ENCODE results near the gene LHFPL4.
"Not testable (repeated sequence)": the region's sequence is repeated elsewhere in the genome, so short reads cannot be mapped to it uniquely, and the experiment has no call there.

Gene LHFPL4

DNA sequence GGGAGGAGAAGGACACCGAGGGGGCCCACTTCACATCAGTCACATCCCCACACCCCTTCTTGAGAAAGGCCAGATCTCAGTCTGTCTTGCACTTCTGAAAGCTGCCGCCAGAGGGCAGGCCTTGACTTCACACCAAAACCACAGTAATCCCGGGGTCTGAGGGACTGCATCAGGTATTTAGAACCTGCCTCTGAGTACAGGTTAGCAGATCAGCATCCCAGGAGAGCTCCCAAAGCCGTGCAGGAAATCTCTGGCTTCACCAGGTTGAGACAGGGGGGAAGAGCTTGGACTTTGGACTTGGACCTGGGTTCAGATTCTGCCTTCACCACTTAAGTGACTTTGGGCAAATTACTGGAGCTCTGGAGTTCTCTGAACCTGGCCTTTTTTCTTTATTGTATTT, 50.3 kb downstream of the LHFPL4 start:
- Mint-ChIP-seq H3K4me1 (peaks cover 18% of the 10 kb centered on the region), H3K36me3 (no peaks in the 10 kb centered on the region), H3K27ac (no peak overlapping the region), H3K4me3 (no peak overlapping the region), H3K9me3 (no peaks in the 10 kb centered on the region)
- peak; percentile 61 to 86 for DNase-seq (ENCODE audit: low spot score in 2 of 2)
- ATAC-seq = peak; percentile 52

DNA sequence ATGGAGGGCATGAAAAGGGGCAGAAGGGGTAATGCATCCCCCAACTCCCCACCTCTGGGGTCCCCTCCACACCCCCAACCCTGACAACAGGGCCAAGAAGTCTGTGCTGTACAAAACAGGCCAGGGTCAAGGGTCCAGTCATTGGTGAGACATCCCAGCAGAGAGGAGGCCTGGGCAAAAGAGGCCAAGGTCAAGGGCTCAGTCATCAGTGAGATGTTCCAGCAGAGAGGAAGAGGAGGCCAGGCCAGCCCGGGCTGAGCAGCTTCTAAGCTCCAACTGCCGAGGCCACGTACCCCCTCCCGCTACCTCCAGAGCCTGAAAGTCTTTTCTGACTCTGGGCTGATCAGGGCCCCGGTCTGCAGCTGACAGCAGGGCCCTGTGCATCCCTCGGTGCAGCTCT, 52.4 kb downstream of the LHFPL4 start:
- Mint-ChIP-seq H3K27ac (no peak overlapping the region), H3K4me3 (no peak overlapping the region), H3K36me3 (no peaks in the 10 kb centered on the region), H3K4me1 (peaks cover 18% of the 10 kb centered on the region), H3K9me3 (no peaks in the 10 kb centered on the region)
- DNase-seq (ENCODE audit: low spot score in 2 of 2) = no peak
- ATAC-seq = no peak

DNA sequence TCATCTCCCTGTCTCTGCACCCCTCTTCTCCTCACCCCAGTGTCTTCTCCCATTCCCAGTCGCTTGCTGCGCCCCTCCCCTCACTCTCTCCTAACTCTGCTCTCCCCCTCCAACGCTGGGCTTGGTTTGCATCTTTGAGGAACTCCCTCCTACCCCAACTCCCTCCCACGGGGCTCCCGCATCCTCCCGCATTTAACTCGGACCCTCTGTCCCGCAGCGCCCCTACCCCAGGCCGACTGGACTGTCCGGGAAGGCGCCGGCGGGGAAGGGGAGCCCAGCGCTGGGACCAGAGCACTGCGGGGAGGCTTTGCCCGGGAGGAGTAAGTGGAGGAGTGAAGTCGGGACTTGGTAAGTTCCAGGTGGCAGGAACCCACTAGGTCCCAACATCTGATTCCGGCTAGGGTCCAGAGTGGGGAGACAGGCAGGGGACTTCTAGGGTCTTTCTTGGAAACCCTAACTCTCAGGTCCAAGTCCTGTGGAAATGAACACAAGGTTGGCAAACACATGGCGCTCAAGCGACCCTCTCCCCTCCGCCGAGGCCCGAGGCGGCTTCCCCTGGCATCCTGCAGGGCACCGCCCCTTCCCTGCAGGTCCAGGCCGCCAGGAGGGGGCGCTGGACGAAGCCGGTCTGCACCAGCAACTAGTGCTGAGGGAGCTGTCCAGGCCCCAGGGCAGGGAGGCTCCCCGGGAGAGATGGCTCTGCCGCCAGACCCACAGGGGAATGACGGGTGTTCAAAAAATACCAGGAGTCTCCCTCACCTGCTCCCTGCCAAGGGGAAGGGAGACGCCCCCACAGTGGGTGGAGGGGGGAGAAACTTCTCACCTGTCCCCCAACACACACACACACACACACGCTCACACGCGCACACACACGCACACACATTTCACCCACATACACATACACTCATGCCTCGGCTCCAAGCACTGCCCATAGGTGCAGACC, 53.2 kb downstream of the LHFPL4 start:
- DNase-seq (ENCODE audit: low spot score in 2 of 2) = peak; percentile 72 to 85
- H3K36me3 Mint-ChIP-seq = no peaks in the 10 kb centered on the region
- H3K4me3 Mint-ChIP-seq = no peak overlapping the region
- peaks cover 18% of the 10 kb centered on the region for H3K4me1 Mint-ChIP-seq
- peak; percentile 82 for ATAC-seq
- no peaks in the 10 kb centered on the region for H3K9me3 Mint-ChIP-seq
- H3K27ac Mint-ChIP-seq = no peak overlapping the region

DNA sequence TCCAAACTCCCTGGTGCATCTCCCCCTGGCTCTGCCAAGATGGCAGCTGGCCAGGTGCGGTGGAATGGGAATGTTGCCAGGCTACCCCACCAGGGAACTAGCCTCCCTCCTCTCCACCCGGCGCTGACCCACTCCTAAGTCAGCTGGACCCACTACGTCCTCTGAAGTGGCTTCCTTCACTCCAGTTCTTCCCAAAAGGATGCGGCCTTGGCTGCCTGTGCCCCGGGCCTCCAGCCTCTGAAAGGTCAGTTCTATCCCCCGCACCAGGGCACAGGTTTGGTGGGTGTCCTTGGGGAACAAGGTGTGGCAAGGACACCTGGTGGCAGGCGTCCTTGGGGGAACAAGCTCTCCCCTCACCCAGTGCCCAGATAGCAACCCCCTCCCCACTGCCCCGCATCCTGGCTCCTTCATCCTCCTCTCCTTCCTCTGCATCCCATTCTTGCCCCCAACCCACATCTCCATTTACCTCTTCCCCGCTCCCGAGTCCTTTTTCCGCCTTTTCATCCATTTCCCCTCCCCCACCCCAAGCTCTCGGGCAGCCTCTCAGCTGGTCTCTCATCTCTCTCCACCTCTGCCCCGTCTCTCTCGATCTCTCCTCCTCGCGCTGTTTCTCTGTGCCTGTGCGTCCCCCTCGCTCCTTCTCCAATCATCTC, 54.0 kb downstream of the LHFPL4 start:
- H3K4me1 Mint-ChIP-seq = peaks cover 18% of the 10 kb centered on the region
- no peak overlapping the region for H3K4me3 Mint-ChIP-seq
- no peaks in the 10 kb centered on the region for H3K9me3 Mint-ChIP-seq
- H3K36me3 Mint-ChIP-seq = no peaks in the 10 kb centered on the region
- ATAC-seq (no peak), DNase-seq (ENCODE audit: low spot score in 2 of 2) (no peak)
- no peak overlapping the region for H3K27ac Mint-ChIP-seq

DNA sequence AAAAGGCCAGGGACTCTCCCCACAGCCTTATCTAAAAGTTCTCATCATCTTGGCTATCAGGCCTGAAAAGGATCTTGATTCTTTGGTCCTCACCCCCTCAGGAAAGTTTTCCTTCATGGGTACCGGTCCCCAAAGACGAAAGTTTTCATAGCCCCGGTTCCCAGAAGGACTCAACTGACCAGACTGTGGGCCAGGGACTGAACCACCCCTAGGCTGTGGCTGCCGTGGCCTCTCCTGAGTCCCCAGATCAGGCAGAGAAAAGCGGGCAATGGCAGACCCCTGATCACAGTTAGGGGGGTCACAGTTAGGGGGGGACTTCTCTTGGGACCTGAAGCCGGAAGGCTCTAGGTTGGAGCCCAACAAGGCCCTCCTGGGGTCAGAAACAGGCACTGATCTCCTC, 54.8 kb downstream of the LHFPL4 start:
- H3K36me3 Mint-ChIP-seq = no peaks in the 10 kb centered on the region
- ATAC-seq (no peak), DNase-seq (ENCODE audit: low spot score in 2 of 2) (no peak)
- no peak overlapping the region for H3K27ac Mint-ChIP-seq
- H3K9me3 Mint-ChIP-seq = no peaks in the 10 kb centered on the region
- peaks cover 18% of the 10 kb centered on the region for H3K4me1 Mint-ChIP-seq
- no peak overlapping the region for H3K4me3 Mint-ChIP-seq

DNA sequence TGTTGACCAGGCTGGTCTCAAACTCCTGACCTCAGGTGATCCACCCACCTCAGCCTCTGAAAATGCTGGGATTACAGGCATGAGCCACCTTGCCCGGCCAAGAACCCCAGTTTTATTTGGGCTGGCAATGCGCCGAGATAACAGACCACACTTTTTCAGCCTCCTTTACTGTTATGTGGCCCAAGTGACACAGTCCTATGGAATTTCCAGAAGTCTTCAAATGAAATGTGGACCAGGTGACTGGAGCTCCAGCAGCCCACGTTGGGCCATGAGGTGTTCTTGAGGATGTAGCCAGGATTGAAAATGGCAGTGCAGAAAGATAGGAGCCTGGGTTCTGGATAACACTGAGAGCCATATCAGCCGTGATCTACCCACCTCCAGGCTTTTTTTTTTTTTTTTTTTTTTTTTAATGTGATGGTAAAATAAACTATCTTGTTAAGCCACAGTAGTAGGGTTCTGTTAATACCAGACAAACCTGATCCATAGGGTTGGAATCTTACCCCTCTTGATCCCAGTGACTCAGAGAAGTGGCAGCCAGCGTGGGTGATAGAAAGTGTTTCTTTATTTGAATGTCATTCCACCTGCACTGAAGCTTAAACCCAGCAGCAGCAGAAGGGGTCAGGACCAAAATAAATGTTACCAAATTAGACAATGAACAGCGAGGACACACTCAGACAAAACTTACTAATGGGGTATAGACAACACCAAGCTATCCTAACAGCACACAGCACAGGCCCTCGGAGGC, 55.6 kb downstream of the LHFPL4 start:
- Mint-ChIP-seq H3K36me3 (no peaks in the 10 kb centered on the region), H3K27ac (no peak overlapping the region)

DNA sequence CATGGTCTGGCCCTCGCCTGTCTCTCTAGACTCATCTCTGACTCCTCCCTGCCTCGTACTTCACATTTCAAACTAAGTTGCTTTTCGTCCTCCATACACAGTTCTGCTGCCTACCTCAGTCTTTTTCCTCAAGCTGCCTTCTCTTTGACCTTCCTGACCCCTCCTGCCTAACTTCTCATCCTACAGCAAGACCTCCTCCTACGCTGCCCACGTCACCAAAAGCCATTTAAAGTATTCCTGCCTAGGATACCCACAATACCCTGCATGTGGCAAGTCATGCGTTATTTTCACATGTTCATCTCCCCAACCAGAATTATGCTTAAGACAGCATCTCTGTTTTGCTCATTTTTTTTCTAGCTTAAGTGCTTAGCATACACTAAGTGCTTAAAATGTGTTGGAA, 56.7 kb downstream of the LHFPL4 start:
- Mint-ChIP-seq H3K36me3 (no peaks in the 10 kb centered on the region), H3K4me3 (no peak overlapping the region), H3K27ac (no peak overlapping the region), H3K4me1 (peaks cover 18% of the 10 kb centered on the region), H3K9me3 (no peaks in the 10 kb centered on the region)
- ATAC-seq (no peak), DNase-seq (ENCODE audit: low spot score in 2 of 2) (no peak)

More for the DNA sequence above, 55.6 kb downstream of the LHFPL4 start:
- ATAC-seq (no peak), DNase-seq (ENCODE audit: low spot score in 2 of 2) (no peak)
- H3K9me3 Mint-ChIP-seq = no peaks in the 10 kb centered on the region
- H3K4me3 Mint-ChIP-seq = no peak overlapping the region
- peaks cover 18% of the 10 kb centered on the region for H3K4me1 Mint-ChIP-seq

DNA sequence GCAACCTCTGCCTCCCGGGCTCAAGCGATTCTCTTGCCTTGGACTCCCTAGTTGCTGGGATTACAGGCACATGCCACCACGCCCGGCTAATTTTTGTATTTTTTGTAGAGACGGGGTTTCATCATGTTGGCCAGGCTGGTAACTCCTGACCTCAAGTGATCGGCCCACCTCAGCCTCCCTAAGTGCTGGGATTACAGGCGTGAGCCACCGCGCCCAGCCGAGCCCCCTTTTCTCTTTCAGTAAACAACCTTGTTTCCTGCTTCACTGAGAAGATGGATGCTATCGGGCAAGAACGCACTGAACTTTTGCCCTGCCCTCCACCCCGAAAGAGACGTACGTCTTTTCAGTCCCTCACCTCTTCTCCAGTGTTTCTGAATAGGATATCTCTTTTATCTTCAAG, 59.6 kb downstream of the LHFPL4 start:
- H3K36me3 Mint-ChIP-seq; H3K9me3 Mint-ChIP-seq; DNase-seq (ENCODE audit: low spot score in 2 of 2); ATAC-seq; H3K4me1 Mint-ChIP-seq; H3K27ac Mint-ChIP-seq; H3K4me3 Mint-ChIP-seq: not testable (repeated sequence)

DNA sequence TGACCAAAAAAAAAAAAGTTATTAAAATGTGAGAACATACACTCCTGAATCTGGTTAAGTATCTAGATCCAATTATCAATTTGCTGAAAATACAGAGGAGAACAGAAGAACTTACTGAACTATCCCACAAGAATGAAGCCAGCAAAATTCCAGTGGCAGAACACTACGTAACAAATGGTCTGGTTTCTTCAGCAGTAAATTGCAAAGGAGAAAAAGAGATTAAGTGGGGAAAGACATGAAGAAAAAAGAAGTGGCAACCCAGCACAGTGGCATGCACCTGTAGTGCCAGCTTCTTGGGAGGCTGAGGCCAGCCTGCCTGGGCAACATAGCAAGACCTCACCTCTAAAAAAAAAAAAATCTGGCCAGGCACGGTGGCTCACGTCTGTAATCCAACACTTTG, 62.1 kb downstream of the LHFPL4 start:
- H3K4me1 Mint-ChIP-seq = no peaks in the 10 kb centered on the region
- peak overlapping the region; percentile 27 for H3K27ac Mint-ChIP-seq
- DNase-seq (ENCODE audit: low spot score in 2 of 2) (no peak), ATAC-seq (no peak)
- no peaks in the 10 kb centered on the region for H3K36me3 Mint-ChIP-seq
- no peak overlapping the region for H3K4me3 Mint-ChIP-seq
- H3K9me3 Mint-ChIP-seq = peaks cover 4% of the 10 kb centered on the region

DNA sequence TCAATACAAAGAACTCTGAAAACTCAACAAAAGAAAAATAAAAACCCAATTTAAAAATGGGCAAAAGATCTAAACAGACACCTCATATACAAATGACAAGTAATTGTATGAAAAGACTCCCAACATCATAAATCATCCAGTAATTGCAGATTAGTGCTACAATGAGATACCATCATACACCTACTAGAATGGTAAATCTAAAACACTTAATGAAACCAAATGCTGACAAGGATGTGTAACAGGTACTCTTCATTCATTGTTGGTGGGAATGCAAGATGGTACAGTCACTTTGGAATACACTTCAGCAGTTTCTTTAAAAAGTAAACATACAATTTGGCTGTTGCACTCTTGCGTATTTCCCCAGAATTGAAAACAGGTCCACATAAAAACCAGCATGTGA, 68.4 kb downstream of the LHFPL4 start:
- DNase-seq (ENCODE audit: low spot score in 2 of 2) (no peak), ATAC-seq (no peak)
- Mint-ChIP-seq H3K9me3 (peaks cover 4% of the 10 kb centered on the region), H3K4me1 (no peaks in the 10 kb centered on the region), H3K27ac (no peak overlapping the region), H3K4me3 (no peak overlapping the region), H3K36me3 (peaks cover 51% of the 10 kb centered on the region)

DNA sequence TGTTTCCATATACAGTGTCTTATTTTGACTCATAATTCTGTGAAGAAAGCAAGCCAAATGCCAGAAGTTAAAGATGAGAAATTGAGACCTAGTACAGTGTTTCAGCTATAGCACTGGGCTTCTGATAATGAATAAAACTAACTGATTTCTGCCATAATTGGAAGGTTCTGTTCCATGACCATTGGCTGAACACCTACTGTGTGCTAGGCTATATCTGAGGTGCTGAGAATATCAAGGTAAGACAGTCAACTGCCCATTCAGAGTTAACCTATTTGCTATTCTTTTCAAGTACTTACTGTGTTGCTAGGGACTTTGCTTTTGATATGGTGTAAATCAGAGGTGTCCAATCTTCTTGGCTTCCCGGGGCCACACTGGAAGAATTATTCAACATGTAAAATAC, 73.4 kb downstream of the LHFPL4 start:
- DNase-seq (ENCODE audit: low spot score in 2 of 2) (peak in 1 of 2 donors; percentile 15), ATAC-seq (no peak)
- Mint-ChIP-seq H3K27ac (no peak overlapping the region), H3K4me1 (peaks cover 5% of the 10 kb centered on the region), H3K9me3 (no peaks in the 10 kb centered on the region), H3K36me3 (peaks cover 94% of the 10 kb centered on the region), H3K4me3 (no peak overlapping the region)

DNA sequence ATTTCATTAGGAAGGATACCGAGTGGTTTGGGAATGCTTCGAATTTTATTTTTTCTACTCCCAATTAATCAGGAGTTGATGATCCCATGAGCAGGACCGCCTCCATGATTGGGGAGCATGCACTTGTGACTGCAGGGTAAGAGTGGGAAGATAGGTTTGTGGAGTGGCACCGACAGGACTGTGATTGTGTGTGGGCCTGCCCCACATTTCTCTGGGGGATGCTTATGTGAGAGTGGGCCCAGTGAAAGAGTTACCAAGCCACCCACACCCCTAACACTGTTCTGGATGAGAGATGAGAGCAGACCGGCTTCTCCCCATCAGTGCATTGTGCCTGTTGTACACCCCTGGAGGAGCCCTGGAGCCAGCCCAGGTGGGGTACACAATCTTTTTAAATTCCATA, 76.7 kb downstream of the LHFPL4 start:
- Mint-ChIP-seq H3K27ac (no peak overlapping the region), H3K9me3 (no peaks in the 10 kb centered on the region), H3K36me3 (peaks cover 99% of the 10 kb centered on the region), H3K4me1 (peaks cover 5% of the 10 kb centered on the region), H3K4me3 (no peak overlapping the region)
- ATAC-seq (no peak), DNase-seq (ENCODE audit: low spot score in 2 of 2) (no peak)

DNA sequence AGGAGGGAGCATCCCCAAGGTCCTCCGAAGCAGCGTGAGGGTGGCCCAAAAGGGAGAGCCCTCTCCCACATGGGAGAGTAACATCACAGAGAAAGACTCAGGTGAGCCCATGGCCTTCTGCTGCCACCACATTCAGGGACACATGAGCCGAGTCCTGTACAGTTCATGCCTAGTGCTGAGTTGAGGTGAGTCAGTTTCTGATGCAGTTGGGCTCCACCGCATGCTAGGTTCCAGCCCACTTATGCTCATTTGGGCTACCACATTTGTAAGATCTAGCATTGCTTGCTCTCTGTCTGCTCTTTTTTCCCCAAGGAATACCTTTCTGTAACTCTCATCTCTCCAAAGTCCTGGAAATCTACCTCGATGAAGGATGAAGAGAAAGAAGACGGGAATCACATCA, 79.1 kb downstream of the LHFPL4 start:
- no peak for ATAC-seq
- no peak for DNase-seq (ENCODE audit: low spot score in 2 of 2)
- Mint-ChIP-seq H3K4me3 (no peak overlapping the region), H3K4me1 (peaks cover 5% of the 10 kb centered on the region), H3K36me3 (peaks cover 100% of the 10 kb centered on the region), H3K9me3 (no peaks in the 10 kb centered on the region), H3K27ac (no peak overlapping the region)

DNA sequence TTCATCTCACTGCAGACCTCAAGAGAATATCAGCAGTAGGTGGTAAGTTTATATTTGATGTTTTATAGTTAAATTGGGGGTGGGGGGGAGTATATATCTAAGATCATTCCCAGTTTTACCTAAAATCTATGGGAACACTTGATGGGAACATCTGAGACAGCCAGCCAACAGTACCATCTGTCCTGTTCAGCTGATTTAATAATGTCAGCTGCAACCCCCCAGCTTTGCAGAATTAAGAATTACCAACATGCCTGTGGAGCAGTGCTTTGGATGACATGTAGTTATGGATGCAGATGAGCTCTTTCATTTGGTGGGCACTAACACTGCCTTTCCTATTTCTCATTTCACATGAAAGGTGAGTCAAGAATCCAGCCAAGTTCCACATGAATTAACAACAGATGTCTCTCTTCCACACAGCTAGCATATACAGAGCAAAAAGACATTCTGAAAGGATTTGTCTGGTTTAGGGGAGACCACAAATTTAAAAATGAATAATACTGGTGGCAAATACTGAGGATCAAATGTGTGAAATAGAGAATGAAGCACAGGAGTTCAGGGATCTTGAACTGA, 80.0 kb downstream of the LHFPL4 start:
- DNase-seq (ENCODE audit: low spot score in 2 of 2) (no peak), ATAC-seq (no peak)
- peaks cover 98% of the 10 kb centered on the region for H3K36me3 Mint-ChIP-seq
- no peak overlapping the region for H3K27ac Mint-ChIP-seq
- no peak overlapping the region for H3K4me3 Mint-ChIP-seq
- peaks cover 6% of the 10 kb centered on the region for H3K4me1 Mint-ChIP-seq
- no peaks in the 10 kb centered on the region for H3K9me3 Mint-ChIP-seq

DNA sequence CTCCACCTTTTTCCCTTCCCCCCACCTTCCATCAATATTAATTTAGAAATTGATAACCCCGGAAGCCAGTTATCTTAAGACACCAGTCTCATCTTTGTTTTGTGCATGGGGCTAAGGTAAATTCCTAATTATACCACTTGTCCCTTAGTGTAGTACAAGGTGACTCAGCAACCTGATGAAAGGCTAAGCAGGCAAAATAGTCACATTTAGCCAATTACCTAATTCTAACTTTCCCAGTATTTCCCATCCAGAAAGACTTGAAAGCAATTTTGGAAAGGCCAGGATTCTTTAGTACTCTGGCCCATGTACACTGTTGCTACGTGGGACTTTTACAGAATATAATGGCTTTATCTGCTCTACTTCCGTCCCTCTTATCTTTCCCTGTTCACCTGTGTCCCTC, 83.6 kb downstream of the LHFPL4 start:
- H3K9me3 Mint-ChIP-seq = no peaks in the 10 kb centered on the region
- no peak overlapping the region for H3K4me3 Mint-ChIP-seq
- peak overlapping the region; percentile 33 for H3K27ac Mint-ChIP-seq
- no peak for DNase-seq (ENCODE audit: low spot score in 2 of 2)
- H3K4me1 Mint-ChIP-seq = peaks cover 21% of the 10 kb centered on the region
- no peak for ATAC-seq
- peaks cover 98% of the 10 kb centered on the region for H3K36me3 Mint-ChIP-seq

Data from stimulated activated effector memory CD8-positive, alpha-beta T cell treated with anti-CD3 and anti-CD28 coated beads, Interleukin-12 subunit alpha, Interleukin-12 subunit beta, amount 100 ng/mL, for 72 hours (primary cell).